GM12878 (cell line): Measurements from ENCODE around the gene ZMIZ1. TPM values are rescaled to one million over a fixed set of nuclear protein-coding genes. Genes with fewer than 3 reads are reported as not detected.

ENCODE experiments used
- BHLHE40 ChIP-seq, 2 experiments: fragments of 450-650 bp in 1 of 2; IDR thresholded peaks; 2 replicates each; pipeline ENCODE4 v1.6.1; 2011 to 2017; ENCODE audit warnings: low read depth in 2 of 2, borderline replicate concordance in 1 of 2, improper control_type of control experiment in 1 of 2, low read length in 1 of 2, mild to moderate bottlenecking in 1 of 2
- ESRRA ChIP-seq: IDR thresholded peaks from 2 replicates; pipeline ENCODE4 v1.6.1; 2012; ENCODE audit warnings: mild to moderate bottlenecking, low read length, improper control_type of control experiment
- NR2C1 ChIP-seq: fragments of 450-650 bp; IDR thresholded peaks from 2 replicates; pipeline ENCODE4 v1.6.1; 2017; ENCODE audit warnings: antibody characterized with exemption, mild to moderate bottlenecking, moderate library complexity
- POLR2AphosphoS2 ChIP-seq: IDR thresholded peaks from 2 replicates; pipeline ENCODE4 v1.6.1; 2011; ENCODE audit warnings: low read depth, mild to moderate bottlenecking, low read length, improper control_type of control experiment, moderate library complexity
- RAD21 ChIP-seq: IDR thresholded peaks from 2 replicates; pipeline ENCODE4 v1.6.1; 2011; ENCODE audit warnings: mild to moderate bottlenecking, low read depth, low read length, moderate library complexity; ENCODE audit not compliant: insufficient read depth
- RAD51 ChIP-seq: fragments of 450-650 bp; IDR thresholded peaks from 2 replicates; pipeline ENCODE4 v1.6.1; 2016; ENCODE audit warnings: moderate library complexity, mild to moderate bottlenecking, inconsistent platforms
- STAT1 ChIP-seq: fragments of 450-650 bp; conservative IDR thresholded peaks from 2 replicates; pipeline ENCODE4 v1.6.1; 2014; ENCODE audit warnings: antibody characterized with exemption, mild to moderate bottlenecking
- TAF1 ChIP-seq: IDR thresholded peaks from 2 replicates; pipeline ENCODE4 v1.6.1; 2011; ENCODE audit warnings: mild to moderate bottlenecking, low read depth, low read length, borderline replicate concordance
- polyA plus RNA-seq, 11 experiments: library from polyadenylated mRNA; depleted of rRNA in 4 of 11; unstranded in 6 of 11; stranded (reverse) in 5 of 11; fragments of >200 nt; fragmentation: Nextera tagmentation in 4 of 11; fragmentation: Illumina TruSeq in 1 of 11; extraction: Ambion mirVana in 4 of 11; extraction: Trizol in 1 of 11; gene quantifications; 1 replicate in 1 of 11; 2 replicates in 10 of 11; pipeline versions ENCODE4 v1.2.1 to v1.2.3, GENCODE V29; 2011 to 2016; ENCODE audit warnings: inconsistent platforms in 2 of 11, missing spikeins in 2 of 11, low read depth in 1 of 11
- total RNA-seq, 4 experiments: library from RNA; depleted of rRNA in 3 of 4; stranded (reverse); fragments of >200 nt in 3 of 4; fragmentation: Illumina TruSeq in 1 of 4; extraction: Trizol in 1 of 4; gene quantifications; 2 replicates each; pipeline versions ENCODE4 v1.2.1 to v1.2.3, GENCODE V29; 2013 to 2021
- TF ChIP-seq, protein P1 (sequence below): fragments of 150-350 bp; IDR thresholded peaks from 2 replicates; pipeline ENCODE4 v1.6.1; 2014; ENCODE audit warnings: mild to moderate bottlenecking, low read depth, low read length
- TF ChIP-seq, protein P2 (sequence below): fragments of 450-650 bp; IDR thresholded peaks from 2 replicates; pipeline ENCODE4 v1.6.1; 2017; ENCODE audit warnings: antibody characterized with exemption, mild to moderate bottlenecking, moderate library complexity

The ZMIZ1 gene
- total and polyA plus RNA-seq, 10 of the 15 experiments (the other 5 are each of a cell fraction or from before 2014, with no cell fraction given) = 3.1 to 82.3 (median 14.9) TPM

DNA sequence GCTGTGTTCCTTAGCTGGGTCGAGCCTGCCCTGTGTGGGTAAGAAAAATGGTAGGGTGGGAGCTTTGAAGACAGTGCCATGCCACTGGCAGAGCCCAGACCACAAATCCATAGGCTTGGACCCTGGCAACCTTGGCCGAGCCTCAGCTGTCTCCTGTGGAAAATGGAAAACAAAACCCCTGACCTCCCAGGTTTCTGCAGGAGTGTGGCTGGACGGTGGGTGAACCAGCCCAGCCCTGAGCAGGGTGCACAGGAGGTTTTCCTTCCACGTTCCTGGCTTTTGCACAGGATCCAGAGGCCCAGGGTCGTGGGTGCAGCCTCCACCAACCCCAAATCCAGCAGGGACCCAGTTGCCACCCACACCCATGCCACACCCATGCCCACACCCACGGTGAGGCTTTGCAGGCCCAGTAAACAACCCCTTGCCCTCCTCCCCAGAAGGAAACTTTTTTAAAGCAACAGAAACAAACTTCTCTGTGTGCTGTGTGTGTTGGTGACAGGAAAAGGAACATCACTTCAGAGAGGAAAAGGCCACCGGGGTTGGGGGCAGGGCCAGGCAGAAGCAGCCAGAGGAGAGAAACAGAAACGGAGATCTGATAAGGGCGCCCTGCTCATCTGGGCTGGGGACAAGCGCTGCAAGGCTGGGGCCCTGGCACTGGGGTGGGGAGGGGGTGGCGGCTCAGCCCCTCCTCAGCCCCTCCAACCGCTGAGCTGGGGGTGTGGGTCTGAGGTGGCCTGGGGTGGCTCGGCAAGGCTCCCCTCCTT, 20.7 kb upstream of the ZMIZ1 start (continued):
- TF ChIP-seq, protein P1, sequence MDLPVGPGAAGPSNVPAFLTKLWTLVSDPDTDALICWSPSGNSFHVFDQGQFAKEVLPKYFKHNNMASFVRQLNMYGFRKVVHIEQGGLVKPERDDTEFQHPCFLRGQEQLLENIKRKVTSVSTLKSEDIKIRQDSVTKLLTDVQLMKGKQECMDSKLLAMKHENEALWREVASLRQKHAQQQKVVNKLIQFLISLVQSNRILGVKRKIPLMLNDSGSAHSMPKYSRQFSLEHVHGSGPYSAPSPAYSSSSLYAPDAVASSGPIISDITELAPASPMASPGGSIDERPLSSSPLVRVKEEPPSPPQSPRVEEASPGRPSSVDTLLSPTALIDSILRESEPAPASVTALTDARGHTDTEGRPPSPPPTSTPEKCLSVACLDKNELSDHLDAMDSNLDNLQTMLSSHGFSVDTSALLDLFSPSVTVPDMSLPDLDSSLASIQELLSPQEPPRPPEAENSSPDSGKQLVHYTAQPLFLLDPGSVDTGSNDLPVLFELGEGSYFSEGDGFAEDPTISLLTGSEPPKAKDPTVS = no peak
- no peak for TF ChIP-seq RAD21
- TF ChIP-seq ESRRA = no peak
- no peak for TF ChIP-seq TAF1
- no peak for TF ChIP-seq RAD51
- no peak for TF ChIP-seq NR2C1
- no peak for TF ChIP-seq STAT1
- no peak for TF ChIP-seq BHLHE40 (IDR thresholded peaks at IDR 0.05; ENCODE audit: borderline replicate concordance in 1 of 2, low read depth in 2 of 2, low read length in 1 of 2)
- TF ChIP-seq, protein P2, sequence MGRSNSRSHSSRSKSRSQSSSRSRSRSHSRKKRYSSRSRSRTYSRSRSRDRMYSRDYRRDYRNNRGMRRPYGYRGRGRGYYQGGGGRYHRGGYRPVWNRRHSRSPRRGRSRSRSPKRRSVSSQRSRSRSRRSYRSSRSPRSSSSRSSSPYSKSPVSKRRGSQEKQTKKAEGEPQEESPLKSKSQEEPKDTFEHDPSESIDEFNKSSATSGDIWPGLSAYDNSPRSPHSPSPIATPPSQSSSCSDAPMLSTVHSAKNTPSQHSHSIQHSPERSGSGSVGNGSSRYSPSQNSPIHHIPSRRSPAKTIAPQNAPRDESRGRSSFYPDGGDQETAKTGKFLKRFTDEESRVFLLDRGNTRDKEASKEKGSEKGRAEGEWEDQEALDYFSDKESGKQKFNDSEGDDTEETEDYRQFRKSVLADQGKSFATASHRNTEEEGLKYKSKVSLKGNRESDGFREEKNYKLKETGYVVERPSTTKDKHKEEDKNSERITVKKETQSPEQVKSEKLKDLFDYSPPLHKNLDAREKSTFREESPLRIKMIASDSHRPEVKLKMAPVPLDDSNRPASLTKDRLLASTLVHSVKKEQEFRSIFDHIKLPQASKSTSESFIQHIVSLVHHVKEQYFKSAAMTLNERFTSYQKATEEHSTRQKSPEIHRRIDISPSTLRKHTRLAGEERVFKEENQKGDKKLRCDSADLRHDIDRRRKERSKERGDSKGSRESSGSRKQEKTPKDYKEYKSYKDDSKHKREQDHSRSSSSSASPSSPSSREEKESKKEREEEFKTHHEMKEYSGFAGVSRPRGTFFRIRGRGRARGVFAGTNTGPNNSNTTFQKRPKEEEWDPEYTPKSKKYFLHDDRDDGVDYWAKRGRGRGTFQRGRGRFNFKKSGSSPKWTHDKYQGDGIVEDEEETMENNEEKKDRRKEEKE = no peak
- TF ChIP-seq POLR2AphosphoS2 = no peak
